GM19324 (cell line): ENCODE data around the gene CDK15.
"Not testable (repeated sequence)": the region's sequence is repeated elsewhere in the genome, so short reads cannot be mapped to it uniquely, and the experiment has no call there.

Source experiments
- ATAC-seq: cut with Tn5 transposase; IDR thresholded peaks from one replicate; pipeline ENCODE4 v1.9.1; 2021; ENCODE audit warnings: mild to moderate bottlenecking, moderate library complexity; ENCODE audit not compliant: unreplicated experiment, low FRiP score

CDK15 gene

DNA sequence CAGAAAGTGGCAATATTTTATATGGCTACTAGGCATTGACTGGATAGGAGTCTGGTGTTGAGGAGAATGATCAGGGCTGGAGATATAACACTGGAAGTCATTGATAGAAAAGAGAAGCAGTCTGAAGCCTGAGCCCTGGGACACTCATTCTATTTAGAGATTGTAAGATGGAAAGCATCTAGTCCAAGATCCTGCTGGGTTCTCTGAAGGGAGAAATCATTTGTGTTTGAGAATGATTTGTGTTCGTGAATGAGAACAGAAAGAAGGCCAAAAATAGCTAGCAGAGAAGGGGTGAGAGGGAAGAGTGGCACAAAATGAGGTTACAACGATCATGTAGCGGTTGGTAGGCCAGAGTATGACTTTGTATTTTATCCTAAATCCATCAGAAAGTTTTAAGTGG lies 18.0 kb upstream of the CDK15 start:
- no peak for ATAC-seq

GRCh38 chr2:201789395-201789794 lies 16.9 kb upstream of the CDK15 start:
- no peak for ATAC-seq

GRCh38 chr2:201790291-201790690 lies 16.0 kb upstream of the CDK15 start:
- no peak for ATAC-seq

- ATAC-seq = no peak
Measured at GRCh38 chr2:201790989-201791388, 15.3 kb upstream of the CDK15 start.

DNA sequence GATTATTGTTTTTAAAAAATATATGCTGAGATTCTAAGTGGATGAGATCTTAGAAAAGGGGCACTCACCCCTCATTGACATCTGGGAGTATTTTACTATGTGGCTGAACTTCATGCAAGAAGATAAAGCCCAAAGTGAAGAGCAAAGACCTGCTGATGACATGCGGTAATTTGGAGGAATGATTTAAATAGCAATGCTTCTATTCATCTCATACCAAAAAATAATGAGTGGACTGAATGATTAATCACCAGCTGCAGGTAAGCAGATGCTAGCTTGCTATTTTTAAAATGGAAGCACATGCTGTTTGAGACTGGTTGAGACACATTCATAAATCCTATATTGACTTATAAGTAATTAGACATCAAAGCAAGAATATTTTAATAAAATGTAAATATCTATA lies 12.7 kb upstream of the CDK15 start:
- ATAC-seq = no peak

DNA sequence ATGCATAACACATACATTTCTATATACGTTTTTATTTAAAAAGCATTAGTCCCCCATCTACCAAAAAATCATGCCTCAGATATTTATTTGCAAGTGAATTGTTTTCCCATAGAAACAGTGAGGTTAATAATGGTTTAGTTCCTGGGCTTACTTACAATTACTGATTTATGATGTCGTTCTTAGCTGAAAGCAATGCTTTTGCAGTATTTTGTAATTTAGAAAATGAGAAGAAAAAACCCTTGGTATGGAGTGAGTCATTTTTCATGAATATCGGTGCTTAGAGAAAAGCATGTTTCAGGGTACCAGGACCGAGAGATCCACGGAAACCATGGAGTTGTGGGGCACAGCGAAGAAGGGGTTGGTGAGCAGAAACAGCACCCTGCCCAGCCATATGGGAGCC lies 12.0 kb upstream of the CDK15 start:
- no peak for ATAC-seq

DNA sequence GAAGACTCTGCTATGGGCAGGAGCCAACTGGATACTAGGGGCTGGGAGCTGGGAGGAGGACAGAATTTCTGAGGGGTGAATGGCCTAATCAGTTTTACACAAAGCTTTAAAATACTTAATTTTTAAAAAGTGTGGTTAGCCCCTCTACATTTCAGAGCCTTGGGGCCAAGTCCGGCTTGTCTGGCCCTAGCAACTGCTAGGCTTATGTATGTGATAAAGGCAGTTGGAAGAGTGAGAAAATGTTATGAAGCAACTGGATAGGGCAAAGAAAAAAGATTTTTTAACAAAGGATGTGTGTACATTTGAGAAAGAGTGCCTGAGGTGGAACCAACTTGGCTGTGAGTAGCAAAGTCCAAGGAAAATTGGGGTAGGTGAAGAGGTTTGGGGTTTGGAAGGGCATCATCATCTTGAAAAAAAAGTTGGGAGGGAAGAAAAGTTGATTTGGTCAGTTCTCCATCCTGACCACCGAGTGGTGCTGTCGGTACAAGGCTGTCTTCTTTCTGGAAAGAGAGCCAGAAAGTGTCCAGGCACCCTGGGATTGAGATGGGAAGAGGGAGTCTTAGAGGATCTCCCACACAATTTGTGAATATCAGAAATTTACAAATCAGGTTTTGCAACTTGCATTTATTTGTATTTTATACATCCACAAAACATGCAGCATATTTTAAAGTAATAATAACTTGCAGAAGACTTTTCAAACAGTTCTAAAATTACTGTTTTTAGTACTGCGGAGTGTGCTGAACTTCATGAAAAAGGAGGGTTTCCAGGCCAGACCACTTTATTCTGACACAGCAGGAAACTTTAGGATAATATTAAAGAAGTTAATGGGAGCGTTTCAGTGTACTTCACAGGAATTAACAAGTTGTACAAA lies 10.5 kb upstream of the CDK15 start:
- ATAC-seq = no peak

DNA sequence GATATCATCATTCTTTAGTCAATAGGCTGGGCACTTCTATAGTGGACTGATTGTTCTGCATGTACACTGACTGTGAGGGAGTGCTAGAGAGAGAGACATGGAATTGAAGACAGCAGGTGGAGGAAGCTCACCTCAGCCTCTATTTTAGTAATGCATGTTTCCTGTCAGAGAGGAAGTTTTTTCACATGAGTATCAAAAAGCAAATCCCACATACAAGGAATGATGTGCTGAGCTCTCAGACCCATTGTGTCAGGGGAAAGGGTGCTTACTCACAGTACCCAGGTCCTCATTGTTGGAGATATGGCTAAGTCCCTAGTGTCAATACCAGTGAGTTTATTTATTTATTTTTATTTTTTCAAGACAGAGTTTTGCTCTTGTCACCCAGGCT lies 9.9 kb upstream of the CDK15 start:
- ATAC-seq = no peak

DNA sequence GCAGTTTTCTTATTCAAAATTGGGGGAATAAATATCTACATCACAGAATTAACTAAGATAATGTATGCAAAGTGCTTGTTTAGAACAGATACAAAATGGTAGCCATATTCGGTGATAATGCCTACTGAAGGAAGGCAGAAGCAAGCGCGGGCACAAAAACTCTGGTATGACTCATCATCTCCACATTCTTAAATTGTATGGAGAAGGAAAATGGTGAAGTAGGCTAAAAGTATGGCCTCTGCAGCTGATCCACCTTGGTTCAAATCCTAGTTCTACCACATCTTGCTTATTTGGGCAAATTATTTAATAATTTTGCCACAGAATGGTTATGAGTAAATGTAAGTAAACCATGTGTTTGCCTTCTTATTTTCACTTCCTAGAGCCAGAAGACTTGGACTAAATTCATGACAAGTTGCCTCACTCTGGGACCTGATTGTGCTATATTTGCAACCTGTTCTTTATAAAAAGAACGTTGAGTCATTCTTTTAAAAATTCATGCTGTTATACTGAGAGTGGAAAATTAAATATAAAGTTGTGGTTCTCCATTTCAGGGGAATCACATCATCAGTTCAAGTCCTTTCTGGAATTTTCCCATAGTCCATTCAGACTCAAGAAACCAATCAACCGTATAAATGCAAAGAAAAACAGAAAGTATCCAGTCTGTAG lies 9.0 kb upstream of the CDK15 start:
- ATAC-seq = no peak

- no peak for ATAC-seq
Measured at GRCh38 chr2:201798252-201798913, 8.0 kb upstream of the CDK15 start.

DNA sequence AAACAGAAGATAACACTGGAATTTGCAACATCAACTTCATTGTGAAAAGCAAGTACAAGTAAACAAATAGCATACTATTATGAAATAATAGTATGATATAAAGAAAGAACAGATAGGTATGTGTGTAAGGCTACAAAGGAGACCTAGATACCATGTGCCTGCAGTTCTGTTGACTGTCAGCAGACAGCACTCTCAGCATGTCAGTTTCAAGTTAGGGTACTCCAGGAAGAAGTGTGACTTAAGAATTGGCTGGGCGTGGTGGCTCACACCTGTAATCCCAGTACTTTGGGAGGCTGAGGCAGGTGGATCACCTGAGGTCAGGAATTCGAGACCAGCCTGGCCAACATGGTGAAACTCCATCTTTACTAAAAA lies 7.4 kb upstream of the CDK15 start:
- not testable (repeated sequence) for ATAC-seq

DNA sequence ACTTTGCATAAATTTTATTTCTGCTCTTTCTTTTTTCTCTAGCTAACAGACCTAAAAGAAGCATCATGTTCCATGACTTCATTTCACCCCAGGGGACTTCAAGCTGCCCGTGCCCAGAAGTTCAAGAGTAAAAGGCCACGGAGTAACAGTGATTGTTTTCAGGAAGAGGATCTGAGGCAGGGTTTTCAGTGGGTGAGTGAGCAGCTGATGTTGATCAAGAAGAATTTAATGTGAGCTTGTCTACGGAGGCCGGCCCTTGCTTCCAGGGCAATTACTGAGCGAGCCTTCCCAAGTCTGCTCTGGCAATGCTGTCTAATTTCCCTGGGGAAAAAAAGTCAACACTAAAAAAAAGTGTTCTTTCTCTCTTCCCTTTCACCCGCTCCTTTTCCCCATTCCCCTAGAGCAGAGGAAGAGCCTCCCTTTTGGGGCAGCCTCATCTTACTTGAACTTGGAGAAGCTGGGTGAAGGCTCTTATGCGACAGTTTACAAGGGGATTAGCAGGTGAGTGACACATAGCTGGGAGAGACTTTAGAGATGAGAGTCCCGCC lies 1.2 kb downstream of the CDK15 start:
- no peak for ATAC-seq

DNA sequence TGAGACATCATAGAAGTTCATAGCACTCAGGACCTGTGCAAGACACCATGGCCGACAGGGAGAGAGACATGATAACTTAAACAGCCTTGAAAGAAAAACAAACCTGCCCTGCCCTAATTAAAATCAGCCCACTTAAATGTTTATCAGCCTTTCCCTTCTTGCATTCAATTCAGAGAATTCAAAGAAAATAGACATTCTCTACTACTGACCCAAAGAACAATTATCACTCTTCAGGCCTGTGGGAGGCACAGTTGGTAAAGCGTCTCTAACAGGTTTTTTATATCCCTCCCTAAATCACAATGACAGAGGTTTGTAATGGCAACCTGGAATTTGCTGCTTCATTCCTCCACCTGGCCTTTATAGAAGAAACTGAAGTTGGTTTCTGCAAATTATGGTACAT lies 1.7 kb downstream of the CDK15 start:
- ATAC-seq = no peak

- no peak for ATAC-seq
Measured at GRCh38 chr2:201809633-201810032, 3.3 kb downstream of the CDK15 start.

DNA sequence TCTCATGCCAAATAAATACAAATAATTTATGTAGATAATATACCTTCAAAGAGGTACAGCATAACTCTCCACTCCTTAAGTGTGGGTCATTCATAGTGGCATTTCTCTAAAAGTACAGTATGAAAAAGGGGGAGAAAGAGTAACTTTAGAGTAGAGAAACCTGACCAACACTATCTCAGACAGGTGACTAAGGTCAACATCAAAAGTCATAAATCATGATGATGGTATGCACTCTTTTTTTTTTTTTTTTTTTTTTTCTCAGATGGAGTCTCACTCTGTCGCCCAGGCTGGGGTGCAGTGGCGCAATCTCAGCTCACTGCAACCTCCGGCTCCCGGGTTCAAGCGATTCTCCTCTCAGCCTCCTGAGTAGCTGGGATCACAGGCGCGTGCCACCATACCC lies 4.3 kb downstream of the CDK15 start:
- ATAC-seq = not testable (repeated sequence)

DNA sequence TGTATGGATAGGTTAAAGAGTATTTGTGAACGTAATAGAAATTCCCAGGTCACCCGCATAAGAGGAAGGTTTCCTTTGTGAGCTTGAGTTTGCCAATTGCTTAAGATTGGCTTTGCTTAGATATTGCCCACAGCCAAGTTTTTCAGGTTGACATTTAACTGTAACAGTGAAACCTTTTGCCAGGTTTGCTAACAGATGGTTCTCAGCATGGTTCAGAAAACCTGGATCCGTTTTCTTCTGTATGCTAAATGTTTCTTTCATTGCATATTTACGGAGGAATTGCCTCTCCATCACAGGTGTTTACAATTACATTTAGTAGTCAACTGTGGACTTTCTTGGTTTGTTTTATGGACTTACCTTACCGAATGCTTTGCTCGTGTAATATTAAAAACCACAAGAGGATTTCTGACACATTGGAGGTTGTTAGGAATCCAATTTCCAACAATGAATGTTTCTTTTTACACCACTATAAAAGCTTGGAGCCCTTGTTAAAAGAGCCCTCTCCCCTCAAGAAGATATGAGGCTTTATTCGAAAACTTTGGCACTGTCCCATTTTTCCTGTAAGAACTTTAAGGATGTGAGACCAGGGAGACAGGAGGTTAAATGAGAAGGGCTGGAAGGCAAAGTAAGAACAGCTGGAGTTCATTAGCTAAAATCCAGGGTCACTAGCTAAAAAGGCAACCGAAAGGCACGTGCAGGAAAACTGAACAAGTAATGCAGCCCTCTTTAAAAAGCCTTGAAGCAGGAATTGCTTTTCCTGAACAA lies 7.8 kb downstream of the CDK15 start:
- ATAC-seq = no peak

- no peak for ATAC-seq
Measured at GRCh38 chr2:201816657-201817575, 10.6 kb downstream of the CDK15 start.

GRCh38 chr2:201820383-201821007 lies 14.2 kb downstream of the CDK15 start:
- no peak for ATAC-seq

- no peak for ATAC-seq
Measured at GRCh38 chr2:201821080-201821479, 14.7 kb downstream of the CDK15 start.
